Astrocyte (in vitro differentiated cells and primary cell): ENCODE measurements around the gene GON4L. TPM values are rescaled to one million over a fixed set of nuclear protein-coding genes. Genes with fewer than 3 reads are reported as not detected.
"Not testable (repeated sequence)": the region's sequence is repeated elsewhere in the genome, so short reads cannot be mapped to it uniquely, and the experiment has no call there.

Experiments used
- DNase-seq: peaks from one replicate; pipeline ENCODE4 v3.0.0-alpha.2; 2010; ENCODE audit warnings: low read depth
- FAIRE-seq: peaks from 2 replicates; lab custom pipeline; 2011; peaks lifted over from hg19 to GRCh38; lab: Jason Lieb, UNC
- H2AFZ ChIP-seq: 2 replicates; pipeline ENCODE4 v1.6.0; 2012; ENCODE audit warnings: low read depth, low read length, inconsistent platforms
- H3K27ac ChIP-seq: 2 replicates; pipeline ENCODE4 v1.5.1; 2011; ENCODE audit warnings: low read depth, low read length, inconsistent platforms
- H3K27me3 ChIP-seq: 2 replicates; pipeline ENCODE4 v1.6.0; 2011; ENCODE audit warnings: low read length, inconsistent platforms; ENCODE audit not compliant: insufficient read depth
- H3K36me3 ChIP-seq: 2 replicates; pipeline ENCODE4 v1.5.1; 2011; ENCODE audit warnings: low read length, inconsistent platforms; ENCODE audit not compliant: insufficient read depth
- H3K4me1 ChIP-seq: 2 replicates; pipeline ENCODE4 v1.5.1; 2011; ENCODE audit warnings: low read length, inconsistent platforms; ENCODE audit not compliant: insufficient read depth
- H3K4me2 ChIP-seq: 2 replicates; pipeline ENCODE4 v1.6.0; 2012; ENCODE audit warnings: low read length, inconsistent platforms
- H3K4me3 ChIP-seq: 2 replicates; pipeline ENCODE4 v1.5.1; 2011; ENCODE audit warnings: low read depth, mild to moderate bottlenecking, low read length, inconsistent platforms; ENCODE audit not compliant: insufficient read depth
- H3K79me2 ChIP-seq: 2 replicates; pipeline ENCODE4 v1.6.0; 2012; ENCODE audit warnings: mild to moderate bottlenecking, low read length, inconsistent platforms; ENCODE audit not compliant: insufficient read depth
- H3K9ac ChIP-seq: 2 replicates; pipeline ENCODE4 v1.6.0; 2012; ENCODE audit warnings: mild to moderate bottlenecking, low read length, inconsistent platforms
- H3K9me3 ChIP-seq: 2 replicates; pipeline ENCODE4 v1.5.1; 2012; ENCODE audit warnings: low read depth, mild to moderate bottlenecking, low read length, inconsistent platforms; ENCODE audit not compliant: insufficient read depth
- H4K20me1 ChIP-seq: 2 replicates; pipeline ENCODE4 v1.6.0; 2012; ENCODE audit warnings: low read length, inconsistent platforms; ENCODE audit not compliant: insufficient read depth
- H3K27ac Mint-ChIP-seq: one replicate; pipeline ENCODE4 v1.8.0; 2021; ENCODE audit warnings: mild to moderate bottlenecking, mixed read lengths; ENCODE audit not compliant: unreplicated experiment
- H3K27me3 Mint-ChIP-seq: one replicate; pipeline ENCODE4 v1.8.0; 2021; ENCODE audit warnings: low read depth, mixed read lengths; ENCODE audit not compliant: unreplicated experiment
- H3K36me3 Mint-ChIP-seq: one replicate; pipeline ENCODE4 v1.8.0; 2021; ENCODE audit warnings: low read depth, mixed read lengths; ENCODE audit not compliant: unreplicated experiment
- H3K4me1 Mint-ChIP-seq: one replicate; pipeline ENCODE4 v1.8.0; 2021; ENCODE audit warnings: low read depth, mixed read lengths; ENCODE audit not compliant: unreplicated experiment
- H3K4me3 Mint-ChIP-seq: one replicate; pipeline ENCODE4 v1.8.0; 2021; ENCODE audit warnings: mild to moderate bottlenecking, moderate library complexity, mixed read lengths; ENCODE audit not compliant: unreplicated experiment
- H3K9me3 Mint-ChIP-seq: one replicate; pipeline ENCODE4 v1.8.0; 2021; ENCODE audit warnings: mild to moderate bottlenecking, mixed read lengths; ENCODE audit not compliant: unreplicated experiment
- EZH2 ChIP-seq: IDR thresholded peaks from 2 replicates; pipeline ENCODE4 v1.6.1; 2012; ENCODE audit warnings: mild to moderate bottlenecking, low read length, inconsistent platforms; ENCODE audit not compliant: insufficient read depth
- total RNA-seq: library from RNA; stranded (reverse); gene quantifications from 2 replicates; pipeline ENCODE4 v1.2.1, GENCODE V29; 2021
- TF ChIP-seq, protein P1 (sequence below): IDR thresholded peaks from 2 replicates; pipeline ENCODE4 v1.5.1; 2011; ENCODE audit warnings: low read depth, mild to moderate bottlenecking, inconsistent platforms, low read length, moderate library complexity; ENCODE audit not compliant: insufficient read depth

GON4L gene
- total RNA-seq, 1 donor from 2014 or later: 52.8 TPM

DNA sequence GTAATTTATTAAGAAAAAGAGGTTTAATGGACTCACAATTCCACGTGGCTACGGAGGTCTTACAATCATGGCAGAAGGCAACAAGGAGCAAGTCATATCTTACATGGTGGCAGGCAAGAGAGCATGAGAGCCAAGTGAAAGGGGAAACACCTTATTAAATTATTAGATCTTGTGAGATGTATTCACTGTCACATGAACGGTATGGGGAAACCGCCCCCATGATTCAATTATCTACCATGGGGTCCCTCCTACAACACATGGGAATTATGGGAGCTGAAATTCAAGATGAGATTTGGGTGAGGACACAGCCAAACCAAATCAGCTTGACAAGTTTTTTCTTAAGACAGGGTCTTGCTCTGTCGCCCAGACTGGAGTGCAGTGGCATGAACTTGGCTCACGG, 153.8 kb downstream of the GON4L start:
- no peaks in the 10 kb centered on the region for H3K27me3 Mint-ChIP-seq
- no peak for DNase-seq
- H3K27me3 ChIP-seq: no peaks in the 10 kb centered on the region
- no peak overlapping the region for H3K4me2 ChIP-seq
- no peaks in the 10 kb centered on the region for H3K9me3 Mint-ChIP-seq
- no peak overlapping the region for H3K9ac ChIP-seq
- no peaks in the 10 kb centered on the region for H3K9me3 ChIP-seq
- peaks cover 55% of the 10 kb centered on the region for H4K20me1 ChIP-seq
- H3K4me3 Mint-ChIP-seq: no peak overlapping the region
- no peak overlapping the region for H2AFZ ChIP-seq
- FAIRE-seq: no peak
- peaks cover 22% of the 10 kb centered on the region for H3K4me1 Mint-ChIP-seq
- no peaks in the 10 kb centered on the region for H3K36me3 Mint-ChIP-seq
- H3K4me1 ChIP-seq: peaks cover 6% of the 10 kb centered on the region
- no peak overlapping the region for H3K27ac Mint-ChIP-seq
- H3K79me2 ChIP-seq: peaks cover 78% of the 10 kb centered on the region
- no peak overlapping the region for H3K27ac ChIP-seq
- H3K36me3 ChIP-seq: no peaks in the 10 kb centered on the region
- no peak overlapping the region for H3K4me3 ChIP-seq
- TF ChIP-seq, protein P1, sequence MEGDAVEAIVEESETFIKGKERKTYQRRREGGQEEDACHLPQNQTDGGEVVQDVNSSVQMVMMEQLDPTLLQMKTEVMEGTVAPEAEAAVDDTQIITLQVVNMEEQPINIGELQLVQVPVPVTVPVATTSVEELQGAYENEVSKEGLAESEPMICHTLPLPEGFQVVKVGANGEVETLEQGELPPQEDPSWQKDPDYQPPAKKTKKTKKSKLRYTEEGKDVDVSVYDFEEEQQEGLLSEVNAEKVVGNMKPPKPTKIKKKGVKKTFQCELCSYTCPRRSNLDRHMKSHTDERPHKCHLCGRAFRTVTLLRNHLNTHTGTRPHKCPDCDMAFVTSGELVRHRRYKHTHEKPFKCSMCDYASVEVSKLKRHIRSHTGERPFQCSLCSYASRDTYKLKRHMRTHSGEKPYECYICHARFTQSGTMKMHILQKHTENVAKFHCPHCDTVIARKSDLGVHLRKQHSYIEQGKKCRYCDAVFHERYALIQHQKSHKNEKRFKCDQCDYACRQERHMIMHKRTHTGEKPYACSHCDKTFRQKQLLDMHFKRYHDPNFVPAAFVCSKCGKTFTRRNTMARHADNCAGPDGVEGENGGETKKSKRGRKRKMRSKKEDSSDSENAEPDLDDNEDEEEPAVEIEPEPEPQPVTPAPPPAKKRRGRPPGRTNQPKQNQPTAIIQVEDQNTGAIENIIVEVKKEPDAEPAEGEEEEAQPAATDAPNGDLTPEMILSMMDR: no peak
- no peak for TF ChIP-seq EZH2

- H3K4me3 ChIP-seq, H3K27me3 Mint-ChIP-seq, H3K9me3 ChIP-seq, FAIRE-seq, H3K36me3 ChIP-seq, H2AFZ ChIP-seq, H3K36me3 Mint-ChIP-seq, H3K4me1 ChIP-seq, DNase-seq, H3K9me3 Mint-ChIP-seq, H3K4me3 Mint-ChIP-seq, H3K4me2 ChIP-seq, H3K27me3 ChIP-seq, H3K9ac ChIP-seq, H3K27ac Mint-ChIP-seq, H3K27ac ChIP-seq: not testable (repeated sequence)
- Histone ChIP-seq H3K79me2 (peaks cover 79% of the 10 kb centered on the region), H4K20me1 (peaks cover 67% of the 10 kb centered on the region)
- peaks cover 28% of the 10 kb centered on the region for H3K4me1 Mint-ChIP-seq
These were observed 155.3 kb downstream of the GON4L start for GRCh38 chr1:155701675-155702074.

Other genes with a start within 250 kb of the GON4L start
- 41.5 and 45.1 TPM in 2 replicates for gene MSTO1, start 247.0 kb downstream of the GON4L start, total RNA-seq
- gene YY1AP1, start 168.4 kb downstream of the GON4L start, total RNA-seq: 40.0 and 42.3 TPM in 2 replicates
- gene DAP3, start 168.1 kb downstream of the GON4L start, total RNA-seq: 101 and 108 TPM in 2 replicates
- gene SYT11, start 2.4 kb upstream of the GON4L start, total RNA-seq: 22.1 and 22.3 TPM in 2 replicates
- 59.4 and 63.2 TPM in 2 replicates for gene RIT1, start 54.1 kb upstream of the GON4L start, total RNA-seq
- gene KHDC4, start 77.2 kb upstream of the GON4L start, total RNA-seq: 44.6 and 48.2 TPM in 2 replicates
- gene RXFP4, start 84.4 kb upstream of the GON4L start, total RNA-seq: not detected in 2 replicates
- 98.3 and 99.3 TPM in 2 replicates for gene ARHGEF2, start 121.3 kb upstream of the GON4L start, total RNA-seq
- 236 and 244 TPM in 2 replicates for gene SSR2, start 163.7 kb upstream of the GON4L start, total RNA-seq
- gene UBQLN4, start 196.6 kb upstream of the GON4L start, total RNA-seq: 33.5 and 40.0 TPM in 2 replicates
- gene LAMTOR2, start 197.6 kb upstream of the GON4L start, total RNA-seq: 60.1 and 62.6 TPM in 2 replicates
- gene RAB25, start 203.9 kb upstream of the GON4L start, total RNA-seq: 0.99 and 3.1 TPM in 2 replicates
- 32.9 and 37.6 TPM in 2 replicates for gene MEX3A, start 225.3 kb upstream of the GON4L start, total RNA-seq